ENCODE data around the gene MYCBP2.

The MYCBP2 gene

DNA sequence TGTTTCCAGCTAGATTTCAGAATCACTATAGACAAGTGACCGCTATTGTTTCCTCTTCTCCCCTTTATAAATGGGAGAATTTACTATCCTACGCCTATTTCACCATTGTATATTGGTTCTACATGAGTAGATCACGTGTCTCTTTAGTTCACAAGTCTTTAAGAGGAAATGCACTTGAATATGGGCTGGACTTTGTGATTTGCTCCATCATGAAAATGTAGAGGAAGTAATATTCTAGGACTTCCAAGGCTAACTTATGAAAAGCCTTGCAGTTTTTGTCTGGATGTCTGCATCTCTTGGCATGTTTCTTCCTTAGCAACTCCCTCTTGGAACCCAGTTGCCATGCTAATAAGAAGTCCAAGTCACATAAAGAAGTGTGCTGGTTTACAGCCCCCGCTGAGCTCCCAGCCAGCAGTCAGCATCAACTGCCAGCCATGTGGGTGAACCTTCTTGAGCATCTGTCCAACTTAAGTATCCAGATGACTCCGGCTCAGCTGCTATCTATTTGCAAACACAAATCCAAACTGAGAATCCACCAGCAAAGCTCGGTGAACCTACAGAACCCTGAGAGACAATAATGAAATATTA, 295.1 kb downstream of the MYCBP2 start:
- Mint-ChIP-seq H3K36me3 (ENCODE audit: low read depth) (no peaks in the 10 kb centered on the region), H3K4me1 (peaks cover 15% of the 10 kb centered on the region), H3K4me3 (no peak overlapping the region), H3K27ac (no peak overlapping the region), H3K9me3 (peaks cover 14% of the 10 kb centered on the region), H3K27me3 (ENCODE audit: low read depth) (no peaks in the 10 kb centered on the region)
- TF ChIP-seq CTCF (IDR thresholded peaks at IDR 0.05; ENCODE audit: unreplicated experiment in 3 of 3), result no peak

- Mint-ChIP-seq H3K27me3 (ENCODE audit: low read depth) (no peaks in the 10 kb centered on the region), H3K9me3 (peaks cover 10% of the 10 kb centered on the region), H3K4me1 (peaks cover 30% of the 10 kb centered on the region), H3K36me3 (ENCODE audit: low read depth) (no peaks in the 10 kb centered on the region), H3K27ac (no peak overlapping the region), H3K4me3 (peak overlapping the region in 1 of 3 experiments; percentile 59)
- TF ChIP-seq CTCF (IDR thresholded peaks at IDR 0.05; ENCODE audit: unreplicated experiment in 3 of 3), result no peak
These were observed 297.5 kb downstream of the MYCBP2 start for GRCh38 chr13:77029436-77029835.

DNA sequence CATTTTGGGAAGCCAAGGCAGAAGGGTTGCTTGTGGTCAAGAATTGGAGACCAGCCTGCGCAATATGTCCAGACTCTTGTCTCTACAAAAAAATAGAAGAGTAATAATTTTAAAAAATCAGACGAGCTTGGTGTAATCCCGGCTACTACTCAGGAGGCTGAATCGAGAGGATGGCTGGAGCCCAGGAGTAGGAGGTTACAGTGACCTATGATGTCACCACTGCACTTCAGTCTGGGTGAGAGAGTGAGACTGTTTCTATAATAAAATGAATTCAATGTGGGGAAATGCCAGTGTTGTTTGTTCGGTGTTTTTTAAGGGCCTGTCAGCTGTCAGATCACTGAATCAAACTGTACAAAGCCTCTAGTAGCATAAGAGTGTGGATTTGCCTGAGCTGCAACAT, 298.7 kb downstream of the MYCBP2 start:
- TF ChIP-seq CTCF (IDR thresholded peaks at IDR 0.05; ENCODE audit: unreplicated experiment in 3 of 3), result no peak
- Mint-ChIP-seq H3K36me3 (ENCODE audit: low read depth) (peaks cover 6% of the 10 kb centered on the region), H3K9me3 (peaks cover 6% of the 10 kb centered on the region), H3K4me3 (peak overlapping the region; percentile 87 to 92 (median 91)), H3K27me3 (ENCODE audit: low read depth) (no peaks in the 10 kb centered on the region), H3K27ac (peak overlapping the region; percentile 92 to 97 (median 96)), H3K4me1 (peaks cover 42% of the 10 kb centered on the region)

GRCh38 chr13:77026861-77027621, 299.9 kb downstream of the MYCBP2 start, which contains the start of gene FBXL3:
TSS of gene FBXL3 (minus strand) at chr13:77027159. CDS start at chr13:77021860, 5,299 bp downstream.
- H3K27ac Mint-ChIP-seq, result peak within 1 kb of the TSS; percentile 92 to 97 (median 96)
- H3K4me3 Mint-ChIP-seq, result peak within 1 kb of the TSS; percentile 96 to 97 (median 96)
- H3K4me1 Mint-ChIP-seq, result peaks cover 52% of the 10 kb centered on the region
- peaks cover 5% of the 10 kb centered on the region for H3K9me3 Mint-ChIP-seq
- TF ChIP-seq CTCF (IDR thresholded peaks at IDR 0.05; ENCODE audit: unreplicated experiment in 3 of 3), result no peak
- no peaks in the 10 kb centered on the region for H3K27me3 Mint-ChIP-seq (ENCODE audit: low read depth)
- H3K36me3 Mint-ChIP-seq (ENCODE audit: low read depth), result peaks cover 13% of the 10 kb centered on the region

- H3K36me3 Mint-ChIP-seq (ENCODE audit: low read depth), result peaks cover 17% of the 10 kb centered on the region
- H3K27ac Mint-ChIP-seq, result peak overlapping the region; percentile 80 to 92 (median 89)
- H3K4me1 Mint-ChIP-seq, result peaks cover 58% of the 10 kb centered on the region
- peak overlapping the region; percentile 96 to 97 (median 96) for H3K4me3 Mint-ChIP-seq
- no peaks in the 10 kb centered on the region for H3K27me3 Mint-ChIP-seq (ENCODE audit: low read depth)
- TF ChIP-seq CTCF (IDR thresholded peaks at IDR 0.05; ENCODE audit: unreplicated experiment in 3 of 3), result no peak
- H3K9me3 Mint-ChIP-seq, result no peaks in the 10 kb centered on the region
These were observed 300.5 kb downstream of the MYCBP2 start for GRCh38 chr13:77026255-77026860.
